Astrocyte of the hippocampus (primary cell): ENCODE results near the gene GLIPR2.
"Not testable (repeated sequence)": the region's sequence is repeated elsewhere in the genome, so short reads cannot be mapped to it uniquely, and the experiment has no call there.

ENCODE experiments used
- DNase-seq: peaks from one replicate; pipeline ENCODE4 v3.0.0; 2011; ENCODE audit warnings: low read depth, low spot score

The GLIPR2 gene

GRCh38 chr9:36163049-36163785 lies 26.7 kb downstream of the GLIPR2 start:
- peak; percentile 94 for DNase-seq

DNA sequence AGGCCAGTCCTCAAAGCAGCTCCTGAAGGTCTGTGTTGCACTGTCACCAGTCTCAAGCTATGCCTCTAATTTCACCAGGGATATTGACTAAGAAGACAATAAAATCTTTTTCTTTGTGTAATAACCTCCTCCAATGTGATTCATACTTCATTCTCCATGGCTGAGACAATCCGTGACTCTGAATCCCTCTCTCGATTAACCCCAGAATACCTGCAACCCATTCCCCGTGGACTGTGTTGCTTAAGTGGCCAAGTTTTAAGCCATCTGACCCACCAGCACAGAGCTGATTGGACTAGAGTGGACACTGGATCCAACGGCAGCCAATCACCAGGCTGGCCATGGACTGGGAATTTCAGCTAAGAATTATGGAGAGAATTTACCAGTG lies 27.2 kb downstream of the GLIPR2 start:
- peak; percentile 51 for DNase-seq

GRCh38 chr9:36164372-36164771 lies 27.8 kb downstream of the GLIPR2 start:
- no peak for DNase-seq

DNA sequence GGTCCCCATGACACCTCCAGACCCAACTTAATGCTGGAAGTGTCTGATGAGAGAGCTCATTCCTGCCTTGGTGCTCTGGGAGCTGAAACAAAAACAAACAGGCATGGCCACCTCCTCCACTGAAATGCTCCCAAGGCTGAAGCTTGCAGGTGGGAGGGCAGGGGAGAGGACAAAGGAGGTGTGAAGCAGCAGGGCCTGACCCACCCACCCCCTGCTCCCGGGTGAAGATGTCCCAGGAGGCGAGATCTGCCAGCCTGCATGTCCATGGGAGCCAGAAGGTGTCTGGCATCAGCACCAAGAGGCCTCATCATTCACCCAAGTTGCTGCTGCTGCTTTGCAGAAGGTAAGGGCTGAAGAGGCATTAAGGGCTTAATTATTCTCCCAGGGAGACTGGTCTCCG lies 28.5 kb downstream of the GLIPR2 start:
- no peak for DNase-seq

DNA sequence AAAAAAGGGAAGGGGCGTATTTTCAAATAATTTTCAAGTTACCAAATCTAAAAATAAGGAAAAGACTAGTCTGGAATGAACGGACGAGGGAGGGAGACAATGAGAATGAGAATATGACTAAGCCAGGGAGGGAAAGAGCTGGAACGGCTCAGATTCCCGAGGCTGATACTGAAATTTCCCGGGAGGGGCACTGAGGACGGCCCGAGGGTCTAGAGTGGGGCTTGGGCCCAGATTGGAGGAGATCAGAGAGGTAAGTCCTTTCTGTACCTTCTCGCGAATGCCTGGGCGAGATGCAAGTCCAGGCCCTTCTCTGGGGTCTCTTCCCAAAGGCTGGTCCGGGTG lies 29.3 kb downstream of the GLIPR2 start:
- peak; percentile 47 for DNase-seq

GRCh38 chr9:36166168-36166927 lies 29.8 kb downstream of the GLIPR2 start:
- peak; percentile 95 for DNase-seq

DNA sequence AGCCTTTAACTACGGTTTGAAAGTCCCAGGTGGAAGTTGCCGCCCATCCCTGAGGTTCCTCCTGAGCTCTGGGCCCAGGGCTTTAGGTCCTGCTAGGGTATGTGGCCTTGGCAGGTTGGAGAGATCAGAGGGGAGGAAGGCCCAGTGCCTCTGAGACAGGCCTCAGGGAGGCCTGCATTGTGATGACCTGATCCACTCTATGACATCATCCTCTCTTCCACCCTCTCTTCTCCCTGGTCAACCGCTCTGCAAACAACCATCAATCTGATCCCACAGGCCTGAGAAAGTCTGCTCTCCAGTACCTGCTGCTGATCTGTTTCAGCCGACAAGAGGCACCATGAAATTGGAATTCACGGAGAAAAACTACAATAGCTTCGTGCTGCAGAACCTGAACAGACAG lies 32.6 kb downstream of the GLIPR2 start, which contains the start of gene CCIN:
CCIN (plus strand) TSS at position 223 of the 400 bp plus-strand sequence; CDS start at position 338, 115 bp downstream.
- no peak for DNase-seq

GRCh38 chr9:36169708-36170107 lies 33.2 kb downstream of the GLIPR2 start:
- no peak for DNase-seq

DNA sequence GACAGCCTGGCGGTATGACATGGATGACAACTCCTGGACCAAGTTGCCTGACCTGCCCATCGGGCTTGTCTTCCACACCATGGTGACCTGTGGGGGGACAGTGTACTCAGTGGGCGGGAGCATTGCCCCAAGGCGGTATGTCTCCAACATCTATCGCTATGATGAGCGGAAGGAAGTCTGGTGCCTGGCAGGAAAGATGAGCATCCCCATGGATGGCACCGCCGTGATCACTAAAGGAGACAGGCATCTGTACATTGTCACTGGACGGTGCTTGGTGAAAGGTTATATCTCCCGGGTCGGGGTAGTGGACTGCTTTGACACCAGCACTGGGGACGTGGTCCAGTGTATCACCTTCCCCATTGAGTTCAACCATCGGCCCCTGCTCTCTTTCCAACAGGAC lies 34.0 kb downstream of the GLIPR2 start:
- DNase-seq: no peak

DNA sequence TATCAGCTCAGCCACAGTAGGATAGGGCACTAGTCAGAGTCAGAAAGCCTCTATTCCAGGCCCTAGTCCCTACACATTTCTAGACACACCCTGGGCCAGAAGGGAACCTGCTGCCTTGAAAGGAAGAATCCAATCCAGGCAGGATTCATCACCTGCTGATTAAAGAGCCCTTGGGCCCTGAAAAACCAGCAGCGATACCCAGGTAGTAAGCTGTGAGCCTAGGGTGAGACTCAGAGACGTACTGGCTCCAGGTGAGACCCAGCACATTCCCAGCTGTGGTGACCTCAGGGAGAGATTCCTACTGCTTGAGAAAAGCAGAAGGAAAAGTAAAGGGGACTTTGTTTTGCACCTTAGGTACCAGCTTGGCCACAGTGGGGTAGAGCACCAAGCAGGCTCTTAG lies 37.3 kb downstream of the GLIPR2 start:
- no peak for DNase-seq

DNA sequence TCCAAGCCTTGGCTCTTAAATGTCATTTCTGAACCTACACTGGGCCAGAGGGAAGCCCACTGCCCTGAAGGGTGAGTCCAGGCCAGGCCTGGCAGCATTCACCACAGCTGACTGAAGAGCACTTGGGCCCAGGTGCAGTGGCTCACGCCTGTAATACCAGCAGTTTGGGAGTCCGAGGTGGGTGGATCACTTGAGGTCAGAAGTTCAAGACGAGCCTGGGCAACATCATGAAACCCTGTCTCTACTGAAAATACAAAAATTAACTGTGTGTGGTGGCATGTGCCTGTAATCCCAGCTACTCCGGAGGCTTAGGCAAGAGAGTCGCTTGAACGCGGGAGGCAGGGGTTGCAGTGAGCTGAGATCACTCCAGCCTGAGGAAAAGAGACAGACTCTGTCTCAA lies 37.7 kb downstream of the GLIPR2 start:
- DNase-seq: no peak

- DNase-seq: no peak
Observed at GRCh38 chr9:36174731-36175130, 38.2 kb downstream of the GLIPR2 start.

GRCh38 chr9:36175209-36175608 lies 38.7 kb downstream of the GLIPR2 start:
- DNase-seq: not testable (repeated sequence)

GRCh38 chr9:36176496-36176895 lies 40.0 kb downstream of the GLIPR2 start:
- not testable (repeated sequence) for DNase-seq

DNA sequence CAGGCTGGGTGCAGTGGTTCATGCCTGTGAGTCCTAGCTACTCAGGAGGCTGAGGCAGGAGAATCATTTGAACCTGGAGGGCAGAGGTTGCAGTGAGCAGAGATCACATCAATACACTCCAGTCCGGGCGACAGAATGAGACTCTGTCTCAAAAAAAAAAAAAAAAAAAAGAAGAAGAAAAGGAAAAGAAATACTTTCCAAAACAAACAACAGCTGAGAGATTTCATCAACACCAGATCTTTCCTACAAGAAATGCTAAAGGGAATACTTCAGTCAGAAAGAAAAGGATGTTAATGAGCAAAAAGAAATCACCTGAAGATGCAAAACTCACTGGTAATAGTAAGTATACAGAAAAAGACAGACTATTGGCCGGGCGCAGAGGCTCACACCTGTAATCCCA lies 41.0 kb downstream of the GLIPR2 start:
- no peak for DNase-seq

- not testable (repeated sequence) for DNase-seq
Observed at GRCh38 chr9:36180243-36180642, 43.7 kb downstream of the GLIPR2 start.

- peak; percentile 72 for DNase-seq
Observed at GRCh38 chr9:36187414-36187813, 50.9 kb downstream of the GLIPR2 start.

GRCh38 chr9:36188212-36188611 lies 51.7 kb downstream of the GLIPR2 start:
- no peak for DNase-seq

GRCh38 chr9:36189976-36190375 lies 53.4 kb downstream of the GLIPR2 start:
- peak; percentile 26 for DNase-seq

GRCh38 chr9:36190388-36191289 lies 54.1 kb downstream of the GLIPR2 start, which contains the start of gene CLTA:
CLTA (plus strand) TSS chr9:36190921; CDS start chr9:36191057, 136 bp downstream.
- DNase-seq: peak; percentile 99

DNA sequence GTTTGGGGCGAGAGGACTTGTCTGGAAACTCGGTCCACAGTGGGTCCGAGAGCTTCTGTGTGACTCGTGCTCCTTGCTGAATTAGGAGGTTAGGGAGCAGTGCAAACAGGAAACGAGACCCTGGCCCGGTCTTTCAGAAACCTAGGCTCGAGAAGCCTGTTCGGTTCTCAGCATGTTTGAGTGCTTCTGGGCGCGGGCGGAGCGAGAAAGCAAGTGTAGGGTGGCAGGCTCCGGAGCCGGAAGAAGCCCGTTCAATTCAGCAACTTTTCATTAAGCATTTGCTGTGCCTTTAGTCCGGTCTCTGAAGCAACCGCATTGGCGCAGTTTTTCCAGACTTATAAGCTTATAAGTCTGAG lies 54.7 kb downstream of the GLIPR2 start:
- DNase-seq: peak; percentile 51

GRCh38 chr9:36191686-36192085 lies 55.2 kb downstream of the GLIPR2 start:
- DNase-seq: no peak
